K562 (cell line): ENCODE data around the gene DNASE1L2. TPM values are rescaled to one million over a fixed set of nuclear protein-coding genes. Genes with fewer than 3 reads are reported as not detected.
A peak's percentile ranks its signal among the peaks of the same experiment; 100 is the strongest.

ENCODE experiments used
- KAT7 ChIP-seq: sonication (generic); formaldehyde crosslinking; IDR thresholded peaks from 2 replicates; pipeline ENCODE4 v1.8.0; 2022; ENCODE audit warnings: missing genetic modification reagents, mild to moderate bottlenecking, borderline replicate concordance
- KDM5B ChIP-seq: fragments of 200-600 bp; sonication (generic); IDR thresholded peaks from 2 replicates; pipeline ENCODE4 v1.6.1; 2012; ENCODE audit warnings: low read depth, mild to moderate bottlenecking, moderate library complexity, low read length, control low read depth, inconsistent platforms; ENCODE audit not compliant: insufficient replicate concordance
- NRF1 ChIP-seq, 2 experiments: fragments of 450-650 bp; IDR thresholded peaks in 1 of 2; conservative IDR thresholded peaks in 1 of 2; 2 replicates each; pipeline ENCODE4 v1.6.1; 2014; ENCODE audit warnings: mild to moderate bottlenecking in 2 of 2
- PBX2 ChIP-seq, 2 experiments: IDR thresholded peaks in 1 of 2; conservative IDR thresholded peaks in 1 of 2; 2 replicates each; pipeline ENCODE4 v1.6.1; 2016; ENCODE audit warnings: low read depth in 2 of 2, mild to moderate bottlenecking in 1 of 2, missing compliant biosample characterization in 1 of 2, missing genetic modification characterization in 1 of 2, moderate library complexity in 1 of 2
- RBFOX2 ChIP-seq: fragments of 200-400 bp; formaldehyde crosslinking; IDR thresholded peaks from 2 replicates; pipeline ENCODE4 v1.6.1; 2017; ENCODE audit warnings: low read depth, mild to moderate bottlenecking, low read length, moderate library complexity
- ZBTB40 ChIP-seq, 2 experiments: fragments of 450-650 bp in 1 of 2; sonication (generic) in 1 of 2; formaldehyde crosslinking in 1 of 2; IDR thresholded peaks; 2 replicates each; pipeline versions ENCODE4 v1.7.1 to v1.9.0; 2016 to 2022; ENCODE audit warnings: inconsistent platforms in 1 of 2, mild to moderate bottlenecking in 1 of 2, missing genetic modification reagents in 1 of 2
- ZNF592 ChIP-seq: fragments of 450-650 bp; IDR thresholded peaks from 2 replicates; pipeline ENCODE4 v1.6.1; 2017; ENCODE audit warnings: antibody characterized with exemption, mild to moderate bottlenecking
- polyA plus RNA-seq, 8 experiments: library from polyadenylated mRNA; depleted of rRNA in 4 of 8; stranded (reverse) in 5 of 8; unstranded in 3 of 8; fragments of >200 nt; fragmentation: Nextera tagmentation in 2 of 8; fragmentation: Illumina TruSeq in 1 of 8; extraction: Ambion mirVana in 2 of 8; extraction: Trizol in 1 of 8; gene quantifications; 2 replicates each; pipeline versions ENCODE4 v1.2.1 to v1.2.3, GENCODE V29; 2011 to 2014; ENCODE audit warnings: inconsistent platforms in 1 of 8, missing spikeins in 1 of 8
- total RNA-seq, 7 experiments: library from RNA; depleted of rRNA in 6 of 7; stranded (reverse); fragments of >200 nt in 6 of 7; fragmentation: Illumina TruSeq in 2 of 7; extraction: Trizol in 2 of 7; gene quantifications; 2 replicates each; pipeline versions ENCODE4 v1.2.1 to v1.2.3, GENCODE V29; 2011 to 2021; ENCODE audit warnings: low replicate concordance in 1 of 7

Gene DNASE1L2
- total and polyA plus RNA-seq, 9 of the 15 experiments (the other 6 are each of a cell fraction or from before 2014, with no cell fraction given), result 0.08 to 2.7 (median 1.7) TPM; not detected in 1

GRCh38 chr16:2212362-2213324 is 23.6 kb upstream of the DNASE1L2 start (continued):
- TF ChIP-seq ZBTB40 (IDR thresholded peaks at IDR 0.05) (peak; percentile 58; the same call in 1 of the 2 replicates), ZBTB40 (CRISPR knock-in tag; IDR thresholded peaks at IDR 0.05) (no peak), RBFOX2 (peak; percentile 52), KDM5B (peak; percentile 55), KAT7 (CRISPR knock-in tag) (0 out of 2 replicates have a peak, but pooled peaks have one; percentile 61), NRF1 (conservative IDR thresholded peaks at IDR 0.05 in 1 of 2, IDR thresholded peaks at IDR 0.05 in 1 of 2) (peak in 1 of 2 experiments; percentile 23; a peak in 2 of 4 replicates), ZNF592 (peak; percentile 26; the same call in 1 of the 2 replicates), PBX2 (CRISPR knock-in tag; IDR thresholded peaks at IDR 0.05; ENCODE audit: low read depth) (peak; percentile 76), PBX2 (tag; conservative IDR thresholded peaks at IDR 0.05; ENCODE audit: low read depth) (peak; percentile 75)
